ENCODE data around the gene SPAG16. TPM values are rescaled to one million over a fixed set of nuclear protein-coding genes. Genes with fewer than 3 reads are reported as not detected.

The SPAG16 gene
- total and polyA plus RNA-seq, 3 donors from 2014 or later = 69.7 to 111 (median 80.7) TPM

DNA sequence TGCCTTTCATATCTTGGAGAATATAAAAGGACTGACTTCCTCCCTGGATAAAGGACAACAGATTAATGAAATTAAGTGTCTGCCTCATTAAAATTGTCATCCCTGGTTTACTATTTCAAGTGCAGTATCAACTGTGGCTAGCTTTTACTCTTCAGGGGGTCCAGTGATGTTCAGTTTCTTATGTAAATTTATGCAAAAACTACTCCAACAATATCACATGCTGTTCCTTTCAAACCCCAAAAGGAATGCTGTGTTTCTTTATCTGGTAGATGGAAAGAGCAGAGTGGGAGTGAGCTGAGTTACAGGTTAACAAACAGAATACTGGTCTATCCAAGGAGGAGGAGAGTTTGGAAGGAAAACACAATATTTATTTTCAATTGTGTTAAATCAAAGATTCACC lies 842.9 kb downstream of the SPAG16 start:
- no peak for DNase-seq
- Histone ChIP-seq H3K27ac (no peak overlapping the region), H3K9me3 (no peaks in the 10 kb centered on the region), H3K4me1 (no peaks in the 10 kb centered on the region), H3K27me3 (no peaks in the 10 kb centered on the region), H3K36me3 (ENCODE audit: low read depth, missing control alignments) (no peaks in the 10 kb centered on the region), H3K4me3 (no peak overlapping the region)
- intact Hi-C loops (cut with DNase I; ENCODE audit: low total_unique reads) = no loop called here
- TF ChIP-seq, protein P1, sequence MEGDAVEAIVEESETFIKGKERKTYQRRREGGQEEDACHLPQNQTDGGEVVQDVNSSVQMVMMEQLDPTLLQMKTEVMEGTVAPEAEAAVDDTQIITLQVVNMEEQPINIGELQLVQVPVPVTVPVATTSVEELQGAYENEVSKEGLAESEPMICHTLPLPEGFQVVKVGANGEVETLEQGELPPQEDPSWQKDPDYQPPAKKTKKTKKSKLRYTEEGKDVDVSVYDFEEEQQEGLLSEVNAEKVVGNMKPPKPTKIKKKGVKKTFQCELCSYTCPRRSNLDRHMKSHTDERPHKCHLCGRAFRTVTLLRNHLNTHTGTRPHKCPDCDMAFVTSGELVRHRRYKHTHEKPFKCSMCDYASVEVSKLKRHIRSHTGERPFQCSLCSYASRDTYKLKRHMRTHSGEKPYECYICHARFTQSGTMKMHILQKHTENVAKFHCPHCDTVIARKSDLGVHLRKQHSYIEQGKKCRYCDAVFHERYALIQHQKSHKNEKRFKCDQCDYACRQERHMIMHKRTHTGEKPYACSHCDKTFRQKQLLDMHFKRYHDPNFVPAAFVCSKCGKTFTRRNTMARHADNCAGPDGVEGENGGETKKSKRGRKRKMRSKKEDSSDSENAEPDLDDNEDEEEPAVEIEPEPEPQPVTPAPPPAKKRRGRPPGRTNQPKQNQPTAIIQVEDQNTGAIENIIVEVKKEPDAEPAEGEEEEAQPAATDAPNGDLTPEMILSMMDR (IDR thresholded peaks at IDR 0.05) = no peak
- TF ChIP-seq POLR2A (IDR thresholded peaks at IDR 0.05) = no peak

DNA sequence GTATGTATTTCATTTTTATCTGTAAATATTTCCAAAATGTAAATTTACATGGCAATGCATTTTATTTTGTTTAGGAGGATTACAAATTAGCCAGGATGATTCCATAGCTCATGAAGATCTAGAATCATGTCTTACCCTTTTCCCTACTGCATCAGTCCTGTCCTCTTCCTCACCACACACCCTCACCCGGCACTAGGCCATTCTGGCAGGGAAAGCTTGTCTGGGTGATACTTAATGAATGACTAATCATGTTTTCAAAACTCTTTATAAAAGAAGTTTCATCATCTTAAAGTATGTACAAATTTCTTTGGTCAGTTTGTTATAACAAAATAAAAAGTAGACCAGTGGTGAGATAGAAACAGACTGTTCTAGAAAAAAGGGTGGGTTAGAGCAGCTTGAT lies 843.3 kb downstream of the SPAG16 start:
- H3K36me3 ChIP-seq (ENCODE audit: low read depth, missing control alignments) = no peaks in the 10 kb centered on the region
- no peaks in the 10 kb centered on the region for H3K4me1 ChIP-seq
- no peaks in the 10 kb centered on the region for H3K27me3 ChIP-seq
- no peaks in the 10 kb centered on the region for H3K9me3 ChIP-seq
- intact Hi-C loops (cut with DNase I; ENCODE audit: low total_unique reads) = no loop called here
- no peak overlapping the region for H3K27ac ChIP-seq
- no peak for TF ChIP-seq POLR2A (IDR thresholded peaks at IDR 0.05)
- TF ChIP-seq, protein P1 (IDR thresholded peaks at IDR 0.05) = no peak
- no peak for DNase-seq
- no peak overlapping the region for H3K4me3 ChIP-seq
- WGBS, 2 donors = 55 to 64% methylated on average over 1 of the region's 1 CpG

DNA sequence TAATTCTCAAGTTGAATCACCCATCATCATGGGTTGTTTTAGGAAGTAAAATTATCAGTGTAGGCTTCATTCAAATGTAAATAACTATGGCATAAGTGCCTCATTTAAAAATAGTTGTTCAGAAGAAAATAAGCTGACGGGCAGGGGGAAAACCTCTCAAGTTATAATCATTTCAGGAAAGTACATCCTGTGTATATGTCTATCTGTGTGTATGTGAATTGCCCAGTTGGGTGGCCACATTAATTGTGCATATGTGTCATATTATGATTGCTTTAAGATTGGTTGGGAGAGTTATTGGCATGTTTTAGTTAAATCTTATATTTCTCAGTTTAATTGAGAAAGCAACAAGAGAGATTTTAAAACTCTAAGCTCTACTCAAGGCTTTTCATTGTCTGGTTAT lies 843.8 kb downstream of the SPAG16 start:
- H3K27ac ChIP-seq = no peak overlapping the region
- TF ChIP-seq POLR2A (IDR thresholded peaks at IDR 0.05) = no peak
- TF ChIP-seq, protein P1 (IDR thresholded peaks at IDR 0.05) = no peak
- 78 to 79% methylated on average over 1 of the region's 1 CpG for WGBS, 2 donors

DNA sequence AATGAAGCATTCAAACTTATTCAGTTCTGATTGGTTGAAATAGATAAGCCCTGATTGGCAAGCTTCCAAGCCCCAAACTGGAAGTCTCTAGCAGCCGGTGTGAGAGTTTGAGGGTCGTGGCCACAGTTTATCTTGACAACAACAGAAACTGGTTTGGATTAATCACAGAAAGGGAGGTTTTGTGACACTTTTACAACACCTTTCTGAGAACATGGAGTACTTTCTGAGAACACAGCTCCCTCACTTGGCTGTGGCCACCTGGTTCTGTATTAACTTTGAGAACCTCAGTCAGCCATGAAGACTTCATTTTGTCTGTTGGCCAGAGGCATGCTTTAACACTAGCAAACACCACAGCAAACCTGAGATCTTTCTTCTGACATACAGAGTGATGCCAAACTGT lies 845.9 kb downstream of the SPAG16 start:
- Histone ChIP-seq H3K27me3 (no peaks in the 10 kb centered on the region), H3K27ac (no peak overlapping the region), H3K4me1 (no peaks in the 10 kb centered on the region), H3K4me3 (no peak overlapping the region), H3K9me3 (no peaks in the 10 kb centered on the region), H3K36me3 (ENCODE audit: low read depth, missing control alignments) (no peaks in the 10 kb centered on the region)
- no peak for TF ChIP-seq POLR2A (IDR thresholded peaks at IDR 0.05)
- TF ChIP-seq, protein P1 (IDR thresholded peaks at IDR 0.05) = no peak
- intact Hi-C loops (cut with DNase I; ENCODE audit: low total_unique reads) = no loop called here
- DNase-seq = no peak
- 31 to 64% methylated on average over 2 of the region's 2 CpGs for WGBS, 2 donors

More for the DNA sequence above, 843.8 kb downstream of the SPAG16 start:
- Histone ChIP-seq H3K27me3 (no peaks in the 10 kb centered on the region), H3K9me3 (no peaks in the 10 kb centered on the region), H3K4me3 (no peak overlapping the region), H3K4me1 (no peaks in the 10 kb centered on the region), H3K36me3 (ENCODE audit: low read depth, missing control alignments) (no peaks in the 10 kb centered on the region)
- intact Hi-C loops (cut with DNase I; ENCODE audit: low total_unique reads) = no loop called here
- DNase-seq = no peak

DNA sequence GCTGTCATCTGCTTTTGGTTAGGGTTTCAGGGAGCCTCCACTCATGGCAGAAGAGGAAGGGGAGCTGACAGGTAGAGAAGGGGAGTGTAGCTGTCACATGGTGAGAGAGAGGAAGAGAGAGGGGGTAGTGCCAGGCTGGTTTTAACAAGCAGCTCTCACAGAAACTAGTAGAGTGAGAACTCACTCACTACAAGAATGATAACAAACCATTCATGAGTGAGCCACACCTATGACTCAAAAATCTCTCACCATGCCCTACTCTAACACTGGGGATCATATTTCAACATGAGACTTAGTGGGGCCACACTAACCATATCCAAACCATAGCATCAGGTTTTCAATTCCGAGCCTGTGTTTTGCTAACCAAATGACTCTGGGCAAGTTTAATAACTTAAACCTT lies 851.7 kb downstream of the SPAG16 start:
- H3K4me3 ChIP-seq = no peak overlapping the region
- H3K27ac ChIP-seq = no peak overlapping the region
- DNase-seq = no peak
- H3K4me1 ChIP-seq = no peaks in the 10 kb centered on the region
- H3K9me3 ChIP-seq = no peaks in the 10 kb centered on the region
- no peaks in the 10 kb centered on the region for H3K27me3 ChIP-seq
- no peaks in the 10 kb centered on the region for H3K36me3 ChIP-seq (ENCODE audit: low read depth, missing control alignments)
- WGBS, 2 donors = 81 to 96% methylated on average over 1 of the region's 1 CpG
- intact Hi-C loops (cut with DNase I; ENCODE audit: low total_unique reads) = no loop called here
- no peak for TF ChIP-seq POLR2A (IDR thresholded peaks at IDR 0.05)
- TF ChIP-seq, protein P1 (IDR thresholded peaks at IDR 0.05) = no peak

All from testis (tissue), 3 donors.